HG03521 (cell line): Measurements from ENCODE around the gene SEC14L2.

Experiments used
- ATAC-seq: cut with Tn5 transposase; IDR thresholded peaks from one replicate; pipeline ENCODE4 v1.9.1; 2021; ENCODE audit warnings: mild to moderate bottlenecking, moderate library complexity; ENCODE audit not compliant: unreplicated experiment

SEC14L2 gene

GRCh38 chr22:30396871-30397655, at the start of gene SEC14L2:
Gene SEC14L2 (plus strand): TSS chr22:30397018. CDS start chr22:30397117, 99 bp downstream.
- ATAC-seq = no peak

- no peak for ATAC-seq
Observed at GRCh38 chr22:30347255-30347892, 49.4 kb upstream of the SEC14L2 start.

GRCh38 chr22:30348404-30348803, 48.4 kb upstream of the SEC14L2 start:
- ATAC-seq = no peak

- ATAC-seq = no peak
Observed at GRCh38 chr22:30348809-30349208, 48.0 kb upstream of the SEC14L2 start.

- ATAC-seq = no peak
Observed at GRCh38 chr22:30351226-30351625, 45.6 kb upstream of the SEC14L2 start.

- no peak for ATAC-seq
Observed at GRCh38 chr22:30354644-30355043, 42.2 kb upstream of the SEC14L2 start.

GRCh38 chr22:30356449-30357235, 40.2 kb upstream of the SEC14L2 start, which contains the start of the genes CCDC157 and SF3A1:
Gene CCDC157 (plus strand): TSS chr22:30357007. CDS start chr22:30366001, 8,994 bp downstream.
Gene SF3A1 (minus strand): TSS chr22:30356894. CDS start chr22:30356792, 102 bp downstream.
- ATAC-seq = peak; percentile 89

GRCh38 chr22:30357236-30357570, 39.6 kb upstream of the SEC14L2 start:
- no peak for ATAC-seq

GRCh38 chr22:30357650-30358215, 39.1 kb upstream of the SEC14L2 start:
- no peak for ATAC-seq

- ATAC-seq = no peak
Observed at GRCh38 chr22:30358541-30358940, 38.3 kb upstream of the SEC14L2 start.

GRCh38 chr22:30361916-30362650, 34.7 kb upstream of the SEC14L2 start:
- no peak for ATAC-seq

GRCh38 chr22:30362651-30363281, 34.1 kb upstream of the SEC14L2 start:
- ATAC-seq = no peak

GRCh38 chr22:30365891-30366290, 30.9 kb upstream of the SEC14L2 start:
- ATAC-seq = no peak

- ATAC-seq = no peak
Observed at GRCh38 chr22:30368420-30368819, 28.4 kb upstream of the SEC14L2 start.

GRCh38 chr22:30370641-30371230, 26.1 kb upstream of the SEC14L2 start:
- no peak for ATAC-seq

GRCh38 chr22:30371321-30371720, 25.5 kb upstream of the SEC14L2 start:
- no peak for ATAC-seq

GRCh38 chr22:30371981-30372380, 24.8 kb upstream of the SEC14L2 start:
- ATAC-seq = no peak

- no peak for ATAC-seq
Observed at GRCh38 chr22:30372915-30373314, 23.9 kb upstream of the SEC14L2 start.
